HL-60/S4 (cell line): ENCODE measurements around the gene C16orf96.

ENCODE experiments used
- in situ Hi-C: fragments of 300-500 bp; cut with MboI; formaldehyde crosslinking; loops from 2 replicates; pipeline ENCODE4 v1.14.3; 2022; ENCODE audit warnings: low sequenced_read_pairs

Gene C16orf96

GRCh38 chr16:4599037-4599436 lies 42.9 kb downstream of the C16orf96 start:
- in situ Hi-C loops: no loop called here

GRCh38 chr16:4599545-4599944 lies 43.4 kb downstream of the C16orf96 start:
- in situ Hi-C loops: no loop called here

GRCh38 chr16:4601036-4601863 lies 45.1 kb downstream of the C16orf96 start:
- in situ Hi-C loops: no loop called here

- in situ Hi-C loops: no loop called here
These were observed 45.7 kb downstream of the C16orf96 start for GRCh38 chr16:4601864-4602186.

GRCh38 chr16:4602331-4602730 lies 46.2 kb downstream of the C16orf96 start:
- in situ Hi-C loops: no loop called here

GRCh38 chr16:4603624-4604170 lies 47.6 kb downstream of the C16orf96 start:
- in situ Hi-C loops: no loop called here

GRCh38 chr16:4604401-4604800 lies 48.3 kb downstream of the C16orf96 start:
- in situ Hi-C loops: no loop called here

- in situ Hi-C loops: no loop called here
These were observed 50.2 kb downstream of the C16orf96 start for GRCh38 chr16:4606354-4606753.

- in situ Hi-C loops: no loop called here
These were observed 51.9 kb downstream of the C16orf96 start for GRCh38 chr16:4607841-4608703.

GRCh38 chr16:4608704-4608980 lies 52.5 kb downstream of the C16orf96 start:
- in situ Hi-C loops: no loop called here

- in situ Hi-C loops: no loop called here
These were observed 53.3 kb downstream of the C16orf96 start for GRCh38 chr16:4609200-4610010.

GRCh38 chr16:4610011-4611005 lies 54.2 kb downstream of the C16orf96 start:
- in situ Hi-C loops: no loop called here

- in situ Hi-C loops: no loop called here
These were observed 55.3 kb downstream of the C16orf96 start for GRCh38 chr16:4611337-4612021.

- in situ Hi-C loops: no loop called here
These were observed 56.4 kb downstream of the C16orf96 start for GRCh38 chr16:4612474-4612931.

- in situ Hi-C loops: no loop called here
These were observed 57.0 kb downstream of the C16orf96 start for GRCh38 chr16:4612977-4613635.

GRCh38 chr16:4613636-4614570 lies 57.8 kb downstream of the C16orf96 start:
- in situ Hi-C loops: no loop called here

- in situ Hi-C loops: loop anchor here (5.0 kb wide), 1 partner anchor 63 kb away; no protein-coding TSS in a partner anchor
These were observed 58.6 kb downstream of the C16orf96 start, which contains the start of gene UBALD1 for GRCh38 chr16:4614571-4615383. Gene UBALD1 (minus strand): TSS chr16:4614888. CDS start chr16:4614797, 91 bp downstream.
